NCI-H2081 treated with DMSO at 0.1 percent for 48 hours (cell line): ENCODE results near the gene HACD3.
"Not testable (repeated sequence)": the region's sequence is repeated elsewhere in the genome, so short reads cannot be mapped to it uniquely, and the experiment has no call there.

Experiments used
- DNase-seq: peaks from one replicate; lab custom pipeline; 2025; lab: John Stamatoyannopoulos, UW

Gene HACD3

DNA sequence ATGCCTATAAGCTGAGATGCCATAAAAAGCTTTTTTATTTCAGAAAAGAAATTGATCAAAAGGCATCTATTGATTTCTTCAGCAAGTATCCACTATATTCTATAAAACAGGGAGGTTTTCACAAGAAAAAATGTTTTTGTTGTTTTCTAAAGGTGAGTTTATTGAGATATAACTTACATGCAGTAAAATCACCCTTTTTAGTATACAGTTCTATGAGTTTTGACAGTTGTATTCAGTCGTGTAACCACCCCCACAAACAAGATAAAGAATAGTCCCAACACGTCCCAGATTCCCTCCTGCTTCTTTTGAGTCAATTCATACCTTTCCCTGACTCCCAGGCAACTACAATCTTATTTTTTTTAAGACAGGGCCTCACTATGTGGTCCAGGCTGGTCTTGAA is 72.9 kb downstream of the HACD3 start:
- DNase-seq, result no peak

DNA sequence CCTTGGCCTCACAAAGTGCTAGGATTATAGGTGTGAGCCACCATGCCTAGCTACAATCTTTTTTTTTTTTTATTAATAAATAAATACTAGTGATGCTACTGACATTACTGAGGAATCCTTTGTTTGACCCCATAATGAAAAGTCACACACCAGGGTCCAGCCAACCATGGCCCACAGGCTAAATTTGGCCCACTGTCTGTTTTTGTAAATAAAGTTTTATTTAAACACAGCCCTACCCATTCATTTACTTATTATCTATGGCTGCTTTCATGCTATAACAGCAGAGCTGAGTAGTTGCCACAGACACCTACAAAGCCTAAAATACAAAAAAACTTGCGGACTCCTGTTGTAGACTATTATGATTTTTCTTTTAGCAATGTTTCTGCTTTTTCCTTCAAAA is 73.3 kb downstream of the HACD3 start:
- no peak for DNase-seq

DNA sequence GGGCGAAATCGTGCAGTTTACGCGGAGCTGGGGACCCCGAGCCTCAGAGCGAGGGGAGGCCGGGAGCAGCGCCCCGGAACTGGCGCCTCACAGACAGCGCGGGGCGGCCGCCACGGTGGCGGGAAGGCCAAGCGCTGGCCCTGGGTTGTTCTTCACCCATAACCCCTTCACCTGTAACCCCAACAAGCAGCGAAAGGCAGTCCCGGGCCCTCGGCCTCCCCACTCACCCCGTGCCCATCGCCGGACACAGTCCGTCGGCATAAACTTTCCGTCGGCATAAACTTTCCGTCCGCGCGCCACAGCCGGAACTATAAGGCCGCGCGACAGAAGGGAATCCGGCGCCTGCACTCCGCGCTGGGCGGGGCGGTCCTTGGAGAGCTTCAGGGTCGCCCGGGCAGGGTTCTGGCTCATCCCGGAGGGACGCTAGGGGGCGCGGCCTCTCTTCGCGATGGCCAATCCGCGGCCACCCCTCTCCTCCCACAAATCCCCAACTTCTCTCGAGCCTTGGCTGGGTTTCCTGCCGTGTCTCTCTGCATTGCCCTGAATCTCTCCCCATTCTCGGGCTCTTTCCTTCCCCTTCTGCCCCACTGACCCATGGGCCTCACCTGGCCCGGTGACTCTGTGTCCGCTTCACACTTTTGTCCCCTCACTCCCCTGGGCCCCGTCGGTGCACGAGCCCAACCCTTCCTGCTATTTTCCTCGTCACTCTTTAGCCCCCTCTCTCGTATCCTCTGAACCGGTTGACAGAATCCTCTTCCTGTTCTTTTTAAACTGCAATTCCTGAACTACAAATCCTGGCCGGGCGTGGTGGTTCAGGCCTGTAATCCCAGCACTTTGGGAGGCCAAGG is 80.8 kb downstream of the HACD3 start, which contains the start of gene INTS14:
TSS of gene INTS14 (minus strand) at position 261 of the 848 bp plus-strand sequence. CDS start 3,751 bp downstream, outside the sequence.
- peak; percentile 93 for DNase-seq

DNA sequence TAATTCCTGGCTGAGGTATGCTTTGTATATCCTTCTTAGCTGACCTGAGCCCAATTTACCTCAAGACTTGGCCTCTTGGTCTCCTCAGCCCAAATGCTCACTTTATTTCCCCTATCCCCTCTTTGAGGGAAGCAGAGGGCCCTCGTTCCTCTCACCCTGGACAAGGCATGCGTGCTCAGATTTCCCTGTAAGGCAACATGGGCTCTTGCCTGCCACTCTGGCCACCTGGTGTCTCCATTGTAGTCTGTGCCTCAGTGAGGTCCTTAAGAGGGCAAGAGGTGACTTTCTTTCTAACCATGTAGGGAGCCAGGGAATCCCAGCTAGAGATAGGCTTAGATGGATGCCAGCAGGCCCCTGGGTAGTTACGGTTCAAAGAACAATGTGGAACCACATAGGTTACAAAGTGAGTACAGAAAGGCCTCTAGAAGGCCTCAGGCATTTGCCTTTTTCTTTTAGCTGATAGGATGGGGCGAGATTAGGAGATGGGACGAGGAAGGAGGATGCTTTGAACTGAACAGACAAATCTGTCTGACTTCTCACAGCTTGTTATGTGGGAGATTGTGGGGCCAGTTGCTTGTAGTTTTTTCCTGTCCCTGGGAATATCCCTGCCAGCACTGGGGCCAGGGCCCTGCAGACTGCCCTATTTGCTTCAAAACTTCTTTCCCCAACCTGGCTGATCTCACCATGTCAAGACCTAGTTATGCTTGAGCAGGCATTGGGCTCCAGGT is 81.8 kb downstream of the HACD3 start:
- no peak for DNase-seq

DNA sequence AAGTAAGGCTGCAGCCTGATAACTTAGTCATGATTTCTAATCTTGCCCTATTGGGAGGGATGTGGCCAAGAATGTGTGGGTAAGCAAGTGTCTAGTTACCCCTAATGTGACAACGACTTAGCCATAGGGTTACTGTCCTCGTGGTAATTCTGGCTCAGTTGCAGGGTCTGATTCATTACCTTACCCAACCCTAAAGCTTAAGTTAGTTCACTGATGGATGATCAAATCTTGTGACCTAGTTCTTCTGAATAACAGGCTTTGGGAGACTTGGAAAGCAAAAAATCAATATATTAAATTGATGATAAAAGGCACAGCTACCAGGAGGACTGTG is 82.3 kb downstream of the HACD3 start:
- no peak for DNase-seq

DNA sequence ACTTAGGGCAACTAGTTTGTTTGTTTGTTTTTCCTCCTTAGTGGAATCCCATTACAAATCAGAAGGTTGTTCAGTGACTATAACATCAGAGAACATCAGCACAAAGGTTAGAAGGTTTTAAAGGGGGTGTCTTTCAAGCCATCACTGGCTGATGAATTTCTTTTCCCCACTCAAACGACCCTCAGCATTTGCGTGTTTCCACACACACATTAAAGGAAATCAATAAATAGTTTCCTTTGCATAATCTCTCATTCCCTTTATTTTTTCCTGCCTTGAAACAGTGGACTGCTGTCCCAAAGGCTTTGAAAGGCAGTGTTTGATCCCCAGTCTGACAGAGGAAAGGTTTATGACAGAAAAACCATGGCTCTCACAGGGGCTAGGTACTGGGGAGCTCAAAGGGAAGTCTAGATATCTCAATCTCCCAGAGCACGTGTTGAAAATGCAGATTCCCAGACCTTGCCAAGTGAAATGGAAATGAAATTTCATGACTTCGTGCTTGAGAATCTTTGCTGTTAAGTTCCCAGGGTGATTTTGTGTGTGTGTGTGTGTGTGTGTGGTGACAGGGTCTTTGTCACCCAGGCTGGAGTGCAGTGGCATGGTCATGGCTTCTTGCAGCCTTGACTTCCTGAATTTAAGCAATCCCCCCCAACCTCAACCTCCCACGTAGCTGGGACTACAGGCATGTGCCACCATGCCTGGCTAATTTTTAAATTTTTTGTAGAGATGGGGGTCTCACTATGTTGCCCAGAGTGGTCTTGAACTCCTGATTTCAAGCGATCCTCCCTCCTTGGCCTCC is 82.9 kb downstream of the HACD3 start:
- no peak for DNase-seq

DNA sequence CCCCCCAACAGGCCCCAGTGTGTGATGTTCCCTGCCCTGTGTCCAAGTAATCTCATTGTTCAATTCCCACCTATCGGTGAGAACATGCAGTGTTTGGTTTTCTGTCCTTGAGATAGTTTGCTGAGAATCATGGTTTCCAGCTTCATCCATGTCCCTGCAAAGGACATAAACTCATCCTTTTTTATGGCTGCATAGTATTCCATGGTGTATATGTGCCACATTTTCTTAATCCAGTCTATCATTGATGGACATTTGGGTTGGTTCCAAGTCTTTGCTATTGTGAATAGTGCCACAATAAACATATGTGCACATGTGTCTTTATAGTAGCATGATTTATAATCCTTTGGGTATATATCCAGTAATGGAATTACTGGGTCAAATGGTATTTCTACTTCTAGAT is 85.6 kb downstream of the HACD3 start:
- DNase-seq, result not testable (repeated sequence)

DNA sequence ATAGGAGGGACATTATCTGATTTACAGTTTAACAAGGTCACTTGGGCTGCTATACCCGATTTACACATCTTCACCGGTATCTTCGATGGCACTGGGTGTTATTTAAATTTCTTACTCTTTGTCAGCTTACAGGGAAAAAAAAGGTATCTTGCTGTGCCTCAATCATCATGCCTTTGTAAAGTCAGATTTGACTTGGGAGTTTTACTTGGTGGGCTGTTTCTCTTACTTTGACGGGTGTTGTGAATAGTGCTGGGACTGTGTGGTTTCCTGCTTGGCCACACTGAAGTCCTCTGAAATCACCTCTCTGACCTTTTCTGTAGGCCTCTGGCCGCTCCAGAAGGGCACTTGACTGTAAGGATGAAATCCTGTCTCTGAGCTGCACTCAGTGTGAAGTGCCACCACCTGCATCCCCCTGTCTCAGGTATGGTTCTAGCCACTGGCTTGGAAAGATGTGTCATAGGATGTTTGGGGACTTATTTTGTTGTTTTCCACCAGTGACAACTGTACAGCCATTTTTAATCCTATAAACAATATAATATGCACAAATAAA is 88.4 kb downstream of the HACD3 start:
- DNase-seq, result no peak

DNA sequence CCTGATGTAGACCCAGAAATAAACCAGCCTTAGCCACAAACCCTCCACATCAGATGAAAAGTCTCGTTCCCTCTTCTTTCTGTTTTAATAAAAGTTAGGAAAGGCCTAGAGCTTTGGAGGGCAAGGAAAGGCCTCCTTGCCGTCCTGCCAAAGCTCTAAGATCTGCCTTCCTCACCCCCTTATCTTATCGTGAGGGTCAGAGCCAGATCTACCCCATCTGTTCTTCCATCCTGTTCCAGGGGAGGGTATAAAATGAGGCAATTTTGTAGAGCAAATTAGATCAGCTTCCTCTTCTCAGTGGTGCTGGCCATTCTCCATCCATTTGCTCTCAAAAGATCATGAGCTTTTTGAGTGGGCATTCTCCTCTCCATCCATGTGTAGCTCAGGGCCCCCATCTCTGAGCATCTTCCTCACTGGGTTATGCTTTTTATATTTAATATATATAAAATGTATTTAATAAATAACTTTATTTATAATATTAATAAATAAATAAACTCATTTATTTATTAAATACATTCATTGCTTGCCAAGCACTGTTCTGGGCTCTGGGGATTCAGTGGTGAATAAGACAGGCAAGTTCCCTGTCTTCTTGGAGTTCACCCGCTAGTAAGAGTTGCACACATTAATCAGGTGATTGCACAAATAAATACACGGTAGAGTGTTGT is 89.5 kb downstream of the HACD3 start:
- DNase-seq, result no peak

DNA sequence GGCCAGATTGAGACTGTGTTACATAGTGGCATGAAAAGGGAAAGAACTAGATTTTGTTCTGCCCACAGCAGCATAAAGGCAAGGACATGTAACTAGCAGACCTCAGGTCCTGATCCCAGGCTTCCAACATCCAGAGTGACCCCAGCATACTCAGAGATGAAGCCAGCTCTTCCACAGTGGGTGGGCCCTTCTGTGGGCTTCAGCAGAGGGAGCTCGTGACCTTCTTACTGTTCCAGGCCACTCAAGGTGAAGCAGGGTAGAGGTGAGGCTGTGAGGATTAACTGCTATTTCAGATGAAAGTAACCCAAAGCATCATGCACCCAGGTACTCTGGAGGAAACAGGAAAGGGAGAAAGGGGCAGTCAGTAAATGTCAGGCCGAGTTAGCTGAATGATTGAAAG is 90.6 kb downstream of the HACD3 start:
- DNase-seq, result no peak

DNA sequence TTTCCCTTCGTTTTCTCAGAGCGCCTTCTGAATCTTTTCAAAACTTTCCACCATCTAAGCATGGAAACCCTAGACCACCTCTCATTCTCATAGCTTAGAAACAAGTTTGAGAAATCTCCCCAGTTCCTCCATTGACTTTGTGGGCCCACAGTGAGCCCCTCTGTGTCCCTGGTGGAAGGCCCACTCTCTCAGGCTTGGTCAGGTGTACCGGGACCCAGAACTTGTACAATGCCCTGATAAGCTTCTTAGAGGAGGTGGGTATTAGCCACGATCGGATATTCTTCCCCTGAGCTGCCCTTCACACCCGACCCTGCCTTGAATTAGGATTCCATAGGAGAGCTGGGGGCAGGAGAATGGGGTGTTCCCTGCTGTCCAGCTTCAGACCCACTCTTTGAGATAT is 91.4 kb downstream of the HACD3 start, which contains the start of gene SLC24A1:
TSS of gene SLC24A1 (plus strand) at position 301 of the 400 bp plus-strand sequence. CDS start 2,143 bp downstream, outside the sequence.
- DNase-seq, result no peak

DNA sequence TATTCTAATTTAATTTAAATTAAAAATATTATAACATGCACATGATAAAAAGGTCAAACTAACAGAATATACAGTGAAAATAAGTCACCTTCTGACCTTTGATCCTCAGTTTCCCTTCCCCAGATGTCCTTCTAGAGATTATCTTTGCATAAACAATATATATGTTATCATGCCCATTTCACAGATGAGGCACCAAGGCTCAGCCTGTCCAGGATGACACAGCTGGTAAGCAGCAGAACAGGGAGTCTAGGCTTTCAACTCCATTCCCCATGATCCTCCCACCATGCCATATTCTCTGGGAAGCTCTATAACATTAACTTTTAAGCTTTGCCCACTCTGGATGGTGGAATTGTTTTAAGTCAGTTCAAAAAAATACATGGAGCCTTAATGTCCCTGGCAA is 92.8 kb downstream of the HACD3 start:
- DNase-seq, result no peak

DNA sequence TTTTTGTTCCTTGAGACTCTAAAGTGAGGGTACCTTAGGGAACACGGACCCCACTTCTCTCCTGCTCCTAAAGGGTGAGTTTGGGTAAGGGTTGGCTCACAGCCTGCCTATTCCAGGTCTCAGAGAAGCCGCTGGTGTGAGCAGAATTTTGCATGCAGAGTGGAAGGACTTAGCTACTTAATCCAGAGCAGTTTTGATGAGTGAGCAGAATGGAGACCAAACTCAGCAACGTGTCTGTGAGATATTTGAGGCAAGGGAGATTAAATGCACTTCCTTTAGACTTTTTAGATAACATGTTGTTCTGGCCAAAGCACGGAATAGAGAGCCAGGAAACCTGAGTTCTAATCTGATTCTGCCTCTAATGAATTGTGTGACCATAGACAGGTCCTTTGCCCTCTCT is 96.6 kb downstream of the HACD3 start:
- DNase-seq, result no peak
